Lower leg skin (tissue), 4 donors: ENCODE measurements around the gene IL36G. TPM values are rescaled to one million over a fixed set of nuclear protein-coding genes. Genes with fewer than 3 reads are reported as not detected.
A peak's percentile ranks its signal among the peaks of the same experiment; 100 is the strongest.

ENCODE experiments used
- DNase-seq, 2 donors: peaks; one replicate each; pipeline ENCODE4 v3.0.0-alpha.2; 2019; ENCODE audit warnings: low spot score in 2 of 2
- H3K4me3 ChIP-seq: fragments of 200-600 bp; sonication (generic); 2 replicates; pipeline ENCODE4 v1.5.1; 2017; ENCODE audit warnings: mild to moderate bottlenecking, low read depth; ENCODE audit not compliant: poor library complexity, severe bottlenecking
- POLR2A ChIP-seq, 2 donors: fragments of 450-650 bp; IDR thresholded peaks; one replicate each; pipeline ENCODE4 v1.6.1; 2016 to 2017; ENCODE audit warnings: antibody characterized with exemption in 2 of 2, mild to moderate bottlenecking in 1 of 2, moderate library complexity in 1 of 2
- WGBS, 2 donors: methylation state at CpG; one replicate each; pipeline ENCODE4 v1.1.5; 2018; 5-methylcytosine and 5-hydroxymethylcytosine counted together
- intact Hi-C: fragments of 100-400 bp; cut with DNase I; formaldehyde crosslinking; loops from one replicate; pipeline ENCODE4 v1.15.0; 2023; ENCODE audit warnings: low total_unique reads
- total RNA-seq, 4 donors: library from RNA; depleted of rRNA; stranded (reverse); fragments of >200 nt; gene quantifications; one replicate each; pipeline ENCODE4 v1.1.0, GENCODE V29; 2016
- TF ChIP-seq, protein P1 (sequence below), 3 donors: fragments of 450-650 bp; IDR thresholded peaks; one replicate each; pipeline ENCODE4 v1.5.1; 2016; ENCODE audit warnings: antibody characterized with exemption in 3 of 3, mild to moderate bottlenecking in 3 of 3, moderate library complexity in 2 of 3

The IL36G gene
- total RNA-seq, 4 donors from 2014 or later = 19.1 to 65.1 (median 24.5) TPM

GRCh38 chr2:112941753-112942653 is 35.8 kb upstream of the IL36G start:
- WGBS, 2 donors = 25 to 32% methylated on average over 14 of the region's 14 CpGs
- TF ChIP-seq, protein P1, sequence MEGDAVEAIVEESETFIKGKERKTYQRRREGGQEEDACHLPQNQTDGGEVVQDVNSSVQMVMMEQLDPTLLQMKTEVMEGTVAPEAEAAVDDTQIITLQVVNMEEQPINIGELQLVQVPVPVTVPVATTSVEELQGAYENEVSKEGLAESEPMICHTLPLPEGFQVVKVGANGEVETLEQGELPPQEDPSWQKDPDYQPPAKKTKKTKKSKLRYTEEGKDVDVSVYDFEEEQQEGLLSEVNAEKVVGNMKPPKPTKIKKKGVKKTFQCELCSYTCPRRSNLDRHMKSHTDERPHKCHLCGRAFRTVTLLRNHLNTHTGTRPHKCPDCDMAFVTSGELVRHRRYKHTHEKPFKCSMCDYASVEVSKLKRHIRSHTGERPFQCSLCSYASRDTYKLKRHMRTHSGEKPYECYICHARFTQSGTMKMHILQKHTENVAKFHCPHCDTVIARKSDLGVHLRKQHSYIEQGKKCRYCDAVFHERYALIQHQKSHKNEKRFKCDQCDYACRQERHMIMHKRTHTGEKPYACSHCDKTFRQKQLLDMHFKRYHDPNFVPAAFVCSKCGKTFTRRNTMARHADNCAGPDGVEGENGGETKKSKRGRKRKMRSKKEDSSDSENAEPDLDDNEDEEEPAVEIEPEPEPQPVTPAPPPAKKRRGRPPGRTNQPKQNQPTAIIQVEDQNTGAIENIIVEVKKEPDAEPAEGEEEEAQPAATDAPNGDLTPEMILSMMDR (IDR thresholded peaks at IDR 0.05) = no peak
- no peak for TF ChIP-seq POLR2A (IDR thresholded peaks at IDR 0.05)
- no peak overlapping the region for H3K4me3 ChIP-seq
- intact Hi-C loops = loop anchor here (5.0 kb wide), 1 partner anchor 190 kb away; no protein-coding TSS in a partner anchor
- DNase-seq = peak; percentile 57 to 92

- WGBS, 2 donors = 53 to 58% methylated on average over 2 of the region's 2 CpGs
- TF ChIP-seq, protein P1 (IDR thresholded peaks at IDR 0.05) = no peak
- no peak for TF ChIP-seq POLR2A (IDR thresholded peaks at IDR 0.05)
- intact Hi-C loops = loop anchor here (5.0 kb wide), 1 partner anchor 190 kb away; no protein-coding TSS in a partner anchor
- no peak for DNase-seq
- no peak overlapping the region for H3K4me3 ChIP-seq
Measured at GRCh38 chr2:112942654-112943002, 35.2 kb upstream of the IL36G start.

- no peak for DNase-seq
- no peak overlapping the region for H3K4me3 ChIP-seq
- 85 to 91% methylated on average over 1 of the region's 1 CpG for WGBS, 2 donors
- TF ChIP-seq, protein P1 (IDR thresholded peaks at IDR 0.05) = no peak
- TF ChIP-seq POLR2A (IDR thresholded peaks at IDR 0.05) = no peak
- intact Hi-C loops = loop anchor here (5.0 kb wide), 1 partner anchor 193 kb away; no protein-coding TSS in a partner anchor
Measured at GRCh38 chr2:112944971-112945370, 32.8 kb upstream of the IL36G start.

DNA sequence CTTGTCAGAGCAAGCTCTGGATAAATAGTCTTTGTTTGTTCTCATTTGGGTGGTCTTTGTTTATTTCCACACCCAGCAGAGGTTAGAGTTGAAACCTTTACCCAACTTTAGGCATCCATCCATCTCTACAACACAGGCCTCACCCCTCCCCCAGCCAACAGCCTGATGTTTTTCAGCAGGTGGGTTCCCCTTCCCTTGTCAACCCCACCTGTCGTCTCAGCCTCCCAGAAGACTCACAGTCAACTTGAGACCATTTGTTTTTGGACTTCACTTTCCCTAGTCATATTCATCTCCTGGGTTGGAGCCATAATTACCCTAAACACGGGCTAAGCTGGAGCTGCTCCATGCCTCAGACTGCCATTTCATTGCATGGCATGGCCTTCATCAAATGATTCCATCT is 31.7 kb upstream of the IL36G start:
- no peak for DNase-seq
- no peak overlapping the region for H3K4me3 ChIP-seq
- intact Hi-C loops = no loop called here
- TF ChIP-seq, protein P1 (IDR thresholded peaks at IDR 0.05) = no peak
- TF ChIP-seq POLR2A (IDR thresholded peaks at IDR 0.05) = no peak
- WGBS, 2 donors = 70 to 91% methylated on average over 2 of the region's 2 CpGs

DNA sequence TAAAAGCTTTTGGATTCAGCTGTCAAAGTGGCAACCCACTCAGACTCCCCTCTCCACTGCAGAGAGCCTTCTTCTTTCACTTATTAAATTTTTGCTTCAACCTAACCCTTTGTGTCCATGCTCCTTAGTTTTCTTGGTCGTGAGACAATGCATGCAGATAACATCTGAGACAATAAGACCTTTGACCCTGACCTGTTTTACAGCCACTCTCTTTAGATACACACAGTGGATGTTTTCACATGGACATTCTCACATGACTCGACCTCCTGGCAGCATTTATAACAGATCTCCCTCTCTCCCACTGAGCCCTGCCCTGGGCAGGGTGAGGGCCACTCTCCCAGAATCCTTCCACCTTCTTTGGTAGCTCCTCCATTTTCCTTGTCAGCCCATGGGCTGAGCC is 30.4 kb upstream of the IL36G start:
- H3K4me3 ChIP-seq = no peak overlapping the region
- no peak for TF ChIP-seq POLR2A (IDR thresholded peaks at IDR 0.05)
- TF ChIP-seq, protein P1 (IDR thresholded peaks at IDR 0.05) = no peak
- no peak for DNase-seq
- intact Hi-C loops = no loop called here
- WGBS, 2 donors = 24 to 36% methylated on average over 2 of the region's 2 CpGs
